ENCODE results near the gene AOC1.

AOC1 gene

DNA sequence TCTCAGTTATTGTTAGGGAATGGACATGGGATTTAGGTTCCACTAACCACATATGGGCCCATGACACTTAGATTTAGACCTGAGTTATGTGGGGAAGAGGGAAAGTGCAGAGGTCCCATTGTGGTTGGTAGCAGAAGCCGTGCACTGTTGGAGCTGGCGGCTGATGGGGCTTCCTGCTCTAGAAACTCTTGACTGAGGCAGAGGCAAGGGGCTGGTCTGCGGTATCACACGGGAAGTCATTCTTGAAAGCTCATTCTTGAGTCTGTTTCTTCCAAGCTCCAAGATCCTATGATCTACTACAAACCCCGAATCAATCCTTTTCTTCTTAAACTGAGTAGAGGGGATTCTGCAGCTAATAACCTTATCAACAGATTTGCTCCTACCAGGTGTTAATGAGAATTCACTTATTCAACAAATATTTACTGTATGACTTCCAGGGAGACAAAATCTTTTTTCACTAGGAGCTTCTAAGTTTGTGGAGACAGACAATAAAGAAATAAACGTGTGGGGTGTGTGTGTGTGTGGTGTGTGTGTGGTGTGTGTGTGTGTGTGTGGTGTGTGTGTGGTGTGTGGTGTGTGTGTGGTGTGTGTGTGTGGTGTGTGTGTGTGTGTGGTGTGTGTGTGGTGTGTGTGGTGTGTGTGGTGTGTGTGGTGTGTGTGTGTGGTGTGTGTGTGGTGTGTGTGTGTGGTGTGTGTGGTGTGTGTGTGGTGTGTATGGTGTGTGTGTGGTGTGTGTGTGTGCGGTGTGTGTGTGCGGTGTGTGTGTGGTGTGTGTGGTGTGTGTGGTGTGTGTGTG is 57.1 kb downstream of the AOC1 start:
- TF ChIP-seq TAF1 (IDR thresholded peaks at IDR 0.05; ENCODE audit: borderline replicate concordance, insufficient read depth, low read length) = no peak
- TF ChIP-seq, protein P1, sequence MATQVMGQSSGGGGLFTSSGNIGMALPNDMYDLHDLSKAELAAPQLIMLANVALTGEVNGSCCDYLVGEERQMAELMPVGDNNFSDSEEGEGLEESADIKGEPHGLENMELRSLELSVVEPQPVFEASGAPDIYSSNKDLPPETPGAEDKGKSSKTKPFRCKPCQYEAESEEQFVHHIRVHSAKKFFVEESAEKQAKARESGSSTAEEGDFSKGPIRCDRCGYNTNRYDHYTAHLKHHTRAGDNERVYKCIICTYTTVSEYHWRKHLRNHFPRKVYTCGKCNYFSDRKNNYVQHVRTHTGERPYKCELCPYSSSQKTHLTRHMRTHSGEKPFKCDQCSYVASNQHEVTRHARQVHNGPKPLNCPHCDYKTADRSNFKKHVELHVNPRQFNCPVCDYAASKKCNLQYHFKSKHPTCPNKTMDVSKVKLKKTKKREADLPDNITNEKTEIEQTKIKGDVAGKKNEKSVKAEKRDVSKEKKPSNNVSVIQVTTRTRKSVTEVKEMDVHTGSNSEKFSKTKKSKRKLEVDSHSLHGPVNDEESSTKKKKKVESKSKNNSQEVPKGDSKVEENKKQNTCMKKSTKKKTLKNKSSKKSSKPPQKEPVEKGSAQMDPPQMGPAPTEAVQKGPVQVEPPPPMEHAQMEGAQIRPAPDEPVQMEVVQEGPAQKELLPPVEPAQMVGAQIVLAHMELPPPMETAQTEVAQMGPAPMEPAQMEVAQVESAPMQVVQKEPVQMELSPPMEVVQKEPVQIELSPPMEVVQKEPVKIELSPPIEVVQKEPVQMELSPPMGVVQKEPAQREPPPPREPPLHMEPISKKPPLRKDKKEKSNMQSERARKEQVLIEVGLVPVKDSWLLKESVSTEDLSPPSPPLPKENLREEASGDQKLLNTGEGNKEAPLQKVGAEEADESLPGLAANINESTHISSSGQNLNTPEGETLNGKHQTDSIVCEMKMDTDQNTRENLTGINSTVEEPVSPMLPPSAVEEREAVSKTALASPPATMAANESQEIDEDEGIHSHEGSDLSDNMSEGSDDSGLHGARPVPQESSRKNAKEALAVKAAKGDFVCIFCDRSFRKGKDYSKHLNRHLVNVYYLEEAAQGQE (IDR thresholded peaks at IDR 0.05; ENCODE audit: insufficient read depth in 1 of 2, low read depth in 2 of 2, low read length in 2 of 2) = no peak
- no peak for TF ChIP-seq POLR2AphosphoS5 (IDR thresholded peaks at IDR 0.05; ENCODE audit: low read depth, low read length)
- TF ChIP-seq SIN3A (IDR thresholded peaks at IDR 0.05; ENCODE audit: borderline replicate concordance, insufficient read depth, low read length) = no peak
- no peak for TF ChIP-seq FOXP2 (optimal IDR thresholded peaks at IDR 0.05; ENCODE audit: borderline replicate concordance, extremely low read depth, extremely low read length, insufficient read depth)

DNA sequence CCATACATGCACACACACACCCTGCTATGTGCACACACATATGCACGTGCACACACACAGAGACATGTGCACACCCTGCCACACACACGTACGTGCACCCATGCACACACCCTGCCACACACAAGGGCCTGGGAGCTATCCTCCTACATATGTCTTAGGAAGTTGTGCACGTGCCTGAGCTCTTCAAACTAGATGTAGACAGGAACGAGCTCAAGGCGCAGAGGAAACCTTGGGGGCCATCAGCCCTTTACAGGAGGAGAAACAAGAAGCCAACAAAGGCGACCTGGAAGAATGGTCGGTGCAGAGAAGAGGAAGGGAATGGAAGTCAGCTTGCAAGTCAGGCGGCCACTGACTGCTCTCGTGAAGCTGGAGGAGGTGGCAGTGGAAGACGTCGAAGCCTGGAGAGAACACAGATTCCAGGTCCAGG is 58.7 kb downstream of the AOC1 start:
- TF ChIP-seq, protein P1 (IDR thresholded peaks at IDR 0.05; ENCODE audit: insufficient read depth in 1 of 2, low read depth in 2 of 2, low read length in 2 of 2) = no peak
- TF ChIP-seq SIN3A (IDR thresholded peaks at IDR 0.05; ENCODE audit: borderline replicate concordance, insufficient read depth, low read length) = no peak
- TF ChIP-seq POLR2AphosphoS5 (IDR thresholded peaks at IDR 0.05; ENCODE audit: low read depth, low read length) = no peak
- TF ChIP-seq FOXP2 (optimal IDR thresholded peaks at IDR 0.05; ENCODE audit: borderline replicate concordance, extremely low read depth, extremely low read length, insufficient read depth) = no peak
- TF ChIP-seq TAF1 (IDR thresholded peaks at IDR 0.05; ENCODE audit: borderline replicate concordance, insufficient read depth, low read length) = no peak
